GM21723 (cell line): Measurements from ENCODE around the gene FAM53B.

Experiments
- ATAC-seq: cut with Tn5 transposase; IDR thresholded peaks from one replicate; pipeline ENCODE4 v1.9.1; 2021; ENCODE audit warnings: mild to moderate bottlenecking, moderate library complexity; ENCODE audit not compliant: unreplicated experiment

The FAM53B gene

GRCh38 chr10:124652200-124652599 is 92.0 kb downstream of the FAM53B start:
- no peak for ATAC-seq

DNA sequence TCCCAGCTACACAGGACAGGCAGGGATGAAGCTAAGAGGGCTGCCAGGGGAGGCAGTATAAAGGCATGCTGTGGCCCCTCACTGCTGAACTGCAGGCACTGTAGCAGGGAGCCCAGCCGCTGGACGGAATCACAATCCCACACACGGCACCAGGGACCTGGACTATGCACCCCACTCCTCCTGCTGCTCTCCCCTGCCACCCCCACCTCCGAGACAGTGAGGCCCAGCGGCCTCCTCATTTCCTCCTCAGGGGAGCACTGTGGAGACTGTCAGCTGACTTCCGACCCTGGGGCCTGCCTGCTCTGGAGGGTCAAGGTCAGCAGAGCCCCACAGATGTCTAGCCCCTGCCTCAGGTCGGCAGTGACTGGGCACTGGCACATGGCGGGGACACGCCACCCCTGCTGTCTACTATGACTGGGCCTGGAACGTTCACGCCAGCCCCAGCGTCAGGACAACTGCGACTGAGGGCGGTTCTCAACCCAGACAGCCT is 92.7 kb downstream of the FAM53B start:
- ATAC-seq: no peak

DNA sequence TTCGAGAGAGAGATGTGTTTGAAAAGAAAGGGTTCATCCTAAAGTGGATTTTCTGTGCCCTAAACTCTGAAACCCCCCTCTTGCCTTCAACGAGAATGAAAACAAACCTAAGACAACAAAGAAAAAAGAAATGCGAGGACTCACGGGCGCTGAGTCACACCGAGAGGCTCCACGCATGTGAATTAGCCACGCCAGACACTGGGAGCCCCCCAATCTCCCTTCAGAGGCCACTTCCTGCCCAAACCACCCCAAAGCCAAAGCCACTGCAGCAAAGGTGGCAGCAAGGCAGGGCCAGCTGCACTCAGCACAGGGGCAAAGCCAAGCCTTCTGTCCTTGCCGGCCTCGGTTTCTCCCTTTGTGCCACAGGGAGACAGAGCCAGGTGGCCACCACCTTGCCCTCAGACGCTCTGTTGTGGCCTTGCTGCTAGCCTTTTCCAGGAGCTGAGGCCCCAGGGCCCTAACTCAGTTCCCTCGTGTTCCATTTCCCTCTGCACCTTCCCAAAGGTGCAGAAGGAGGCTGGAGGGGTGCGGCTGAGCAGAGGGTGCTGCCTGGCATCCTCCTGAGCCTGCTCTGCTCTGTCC is 93.3 kb downstream of the FAM53B start:
- ATAC-seq: no peak

DNA sequence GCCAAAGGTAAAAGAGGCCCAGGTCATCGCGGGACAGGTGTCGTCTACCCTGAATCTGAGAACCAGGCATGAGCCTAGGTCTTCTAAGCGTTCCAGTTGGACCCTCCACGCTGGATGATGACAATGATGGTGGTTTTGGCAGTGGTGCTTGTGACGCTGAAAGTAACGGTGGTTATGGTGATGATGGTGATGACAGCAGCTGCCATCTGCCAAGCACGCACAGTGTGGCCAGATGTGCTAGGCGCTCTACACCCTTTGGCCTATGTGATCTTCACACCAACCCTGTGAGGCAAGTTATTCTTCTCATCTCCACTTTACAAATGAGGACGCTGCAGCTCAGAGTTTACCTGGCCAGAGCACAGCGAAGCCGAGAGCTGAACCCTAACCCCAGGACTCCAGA is 93.9 kb downstream of the FAM53B start:
- ATAC-seq: no peak

DNA sequence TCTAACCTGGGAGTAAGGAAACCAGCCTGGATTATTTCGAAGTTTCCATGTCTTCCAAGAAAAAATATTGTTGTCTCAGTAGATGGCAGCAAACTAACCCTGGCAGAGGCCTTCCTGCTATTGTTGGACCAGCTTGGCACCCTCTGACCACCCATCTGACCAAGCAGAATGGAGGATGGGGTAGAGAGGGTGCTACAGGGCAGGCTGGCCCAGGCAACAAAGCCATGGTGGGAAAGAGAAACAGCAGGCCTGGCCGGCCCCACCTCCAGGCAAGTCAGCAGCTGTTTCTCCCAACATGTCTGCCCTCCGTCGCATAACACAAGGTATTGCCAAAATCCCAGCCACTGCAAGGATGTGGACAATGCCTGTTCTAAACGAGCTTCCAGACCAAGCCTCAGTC is 95.0 kb downstream of the FAM53B start:
- no peak for ATAC-seq

DNA sequence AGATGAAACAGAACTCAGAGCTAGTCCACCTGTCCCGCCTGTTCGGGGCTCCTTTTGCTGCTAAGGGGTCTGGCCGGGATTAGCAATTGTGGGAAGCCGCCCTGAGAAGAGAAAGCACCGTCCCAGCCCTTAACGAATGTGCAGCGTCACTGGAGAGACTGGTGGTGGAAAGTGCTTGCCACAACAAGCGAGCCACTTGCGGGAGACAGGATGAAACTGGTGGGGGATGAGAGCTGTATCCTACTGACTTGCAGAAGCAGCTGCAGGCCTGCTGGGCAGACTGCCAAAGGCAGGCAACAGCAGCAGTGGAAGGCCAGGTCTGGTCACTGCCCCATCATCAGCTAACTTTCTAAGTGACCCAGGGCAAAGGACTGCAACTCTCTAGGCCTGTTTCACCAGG is 95.4 kb downstream of the FAM53B start:
- no peak for ATAC-seq

- ATAC-seq: no peak
Measured at GRCh38 chr10:124648131-124648475, 96.1 kb downstream of the FAM53B start.

- ATAC-seq: peak; percentile 61
Measured at GRCh38 chr10:124647421-124648130, 96.6 kb downstream of the FAM53B start.

- ATAC-seq: no peak
Measured at GRCh38 chr10:124646483-124647352, 97.5 kb downstream of the FAM53B start.

- no peak for ATAC-seq
Measured at GRCh38 chr10:124645467-124646095, 98.6 kb downstream of the FAM53B start.

- ATAC-seq: no peak
Measured at GRCh38 chr10:124644771-124645415, 99.3 kb downstream of the FAM53B start.

DNA sequence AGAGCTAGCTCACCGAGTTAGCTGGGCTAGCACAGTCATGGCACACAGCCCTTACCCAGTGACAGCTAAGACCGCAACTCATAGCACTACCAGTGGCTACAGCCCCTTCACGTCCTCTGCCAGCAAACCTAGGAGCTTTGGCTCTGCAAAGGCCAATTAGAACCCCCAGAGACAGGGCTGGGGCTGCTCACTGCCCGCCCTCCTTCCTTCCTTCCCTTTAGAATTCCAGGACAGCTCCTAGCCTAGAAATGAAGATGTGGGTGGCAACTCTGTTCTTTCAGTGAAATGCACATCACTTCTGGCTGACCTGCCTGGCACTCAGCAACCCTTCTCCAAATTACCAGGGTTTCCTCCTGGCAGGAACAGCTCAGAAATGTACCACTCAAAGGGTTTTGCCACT is 99.9 kb downstream of the FAM53B start:
- ATAC-seq: no peak

GRCh38 chr10:124643330-124644009 is 100.7 kb downstream of the FAM53B start:
- no peak for ATAC-seq

DNA sequence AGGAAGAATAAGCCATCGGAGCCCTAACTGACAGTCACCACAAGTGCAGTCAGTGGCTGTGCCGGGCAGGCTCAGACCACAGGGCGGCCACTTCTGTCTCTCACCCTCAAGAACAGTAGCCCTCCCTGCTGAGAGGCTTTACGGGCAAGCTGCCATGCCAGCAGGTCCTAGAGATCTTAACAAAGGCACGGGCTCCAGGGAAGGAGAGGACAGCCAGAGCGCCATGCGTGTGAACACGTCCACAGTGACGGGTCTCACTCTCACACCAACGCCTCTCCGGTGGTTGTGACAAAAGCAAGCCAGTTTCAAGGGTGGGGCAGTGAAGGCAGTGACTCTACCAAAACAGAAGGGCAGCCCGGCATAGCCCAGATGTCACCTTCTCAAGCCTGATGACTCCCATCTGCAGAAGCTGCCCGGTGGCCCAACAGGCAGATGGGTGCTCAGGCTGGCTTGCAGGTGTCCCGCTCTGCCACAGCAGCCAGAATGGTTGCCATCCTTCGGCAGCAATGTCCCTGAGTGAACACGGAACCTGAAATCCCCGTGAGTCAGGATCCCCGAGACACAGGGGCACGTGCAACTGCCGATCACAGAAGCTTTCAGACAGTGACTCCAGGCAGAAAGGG is 102.0 kb downstream of the FAM53B start:
- ATAC-seq: no peak

GRCh38 chr10:124641282-124642087 is 102.7 kb downstream of the FAM53B start:
- ATAC-seq: peak; percentile 51

GRCh38 chr10:124640538-124641231 is 103.5 kb downstream of the FAM53B start:
- peak; percentile 68 for ATAC-seq

DNA sequence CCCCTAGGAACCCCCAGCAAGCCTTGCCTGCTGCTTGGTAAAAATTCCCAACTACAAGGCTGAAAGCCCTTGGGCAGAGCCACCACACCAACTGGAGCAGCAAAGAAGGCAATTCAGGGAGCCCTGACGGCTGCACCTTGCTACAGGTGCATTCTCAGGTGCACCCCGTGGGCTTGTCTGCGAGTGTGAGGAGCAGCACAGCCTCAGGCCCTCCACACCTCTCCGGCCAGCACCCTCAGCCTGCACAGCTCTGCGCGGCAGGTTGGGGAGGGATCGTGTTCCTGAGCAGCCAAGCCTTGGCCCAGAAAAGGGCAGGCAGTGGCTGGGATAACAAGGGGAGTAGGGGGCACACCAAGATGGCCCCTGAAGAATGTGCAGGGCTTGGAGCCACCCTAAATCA is 104.1 kb downstream of the FAM53B start:
- ATAC-seq: no peak

DNA sequence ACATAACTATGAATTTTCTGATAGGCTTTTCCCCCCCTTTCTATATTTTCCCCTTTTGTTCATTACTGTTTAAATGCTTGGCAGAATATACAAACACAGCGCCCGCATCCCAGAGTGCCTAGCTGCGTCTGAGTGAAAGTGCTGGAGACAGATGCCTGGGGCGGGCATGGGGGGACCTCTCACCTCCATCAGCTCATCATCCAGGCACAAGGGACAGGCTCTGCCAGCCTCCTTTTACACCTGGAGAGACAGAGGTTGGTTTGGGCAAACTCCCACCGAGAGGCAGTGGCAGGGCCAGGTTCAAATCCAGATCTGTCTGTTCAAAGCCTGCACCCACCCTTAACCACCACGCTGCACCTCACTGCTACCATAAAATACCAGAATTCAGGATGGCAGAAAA is 104.5 kb downstream of the FAM53B start:
- no peak for ATAC-seq
